ENCODE measurements around the gene PAPPA.

The PAPPA gene

GRCh38 chr9:116323012-116323411 is 169.4 kb downstream of the PAPPA start:
- no peak for DNase-seq

GRCh38 chr9:116323571-116323970 is 170.0 kb downstream of the PAPPA start:
- DNase-seq: no peak

GRCh38 chr9:116325924-116326323 is 172.3 kb downstream of the PAPPA start:
- DNase-seq: no peak

GRCh38 chr9:116327701-116328405 is 174.3 kb downstream of the PAPPA start:
- DNase-seq: no peak

- DNase-seq: no peak
These were observed 175.9 kb downstream of the PAPPA start for GRCh38 chr9:116329470-116329869.

- DNase-seq: no peak
These were observed 177.7 kb downstream of the PAPPA start for GRCh38 chr9:116331241-116331640.

GRCh38 chr9:116332090-116332489 is 178.5 kb downstream of the PAPPA start:
- DNase-seq: no peak

- DNase-seq: no peak
These were observed 179.7 kb downstream of the PAPPA start for GRCh38 chr9:116333254-116333653.

- no peak for DNase-seq
These were observed 181.1 kb downstream of the PAPPA start for GRCh38 chr9:116334546-116335150.

- DNase-seq: no peak
These were observed 181.8 kb downstream of the PAPPA start for GRCh38 chr9:116335392-116335791.

GRCh38 chr9:116336133-116336862 is 182.7 kb downstream of the PAPPA start:
- no peak for DNase-seq

- DNase-seq: no peak
These were observed 183.4 kb downstream of the PAPPA start for GRCh38 chr9:116337015-116337414.

GRCh38 chr9:116340270-116340669 is 186.7 kb downstream of the PAPPA start:
- no peak for DNase-seq

GRCh38 chr9:116342061-116342460 is 188.5 kb downstream of the PAPPA start:
- DNase-seq: no peak

- DNase-seq: no peak
These were observed 189.3 kb downstream of the PAPPA start for GRCh38 chr9:116342941-116343340.

GRCh38 chr9:116344416-116344815 is 190.8 kb downstream of the PAPPA start:
- DNase-seq: no peak

GRCh38 chr9:116345393-116345792 is 191.8 kb downstream of the PAPPA start:
- no peak for DNase-seq

GRCh38 chr9:116345817-116346216 is 192.2 kb downstream of the PAPPA start:
- DNase-seq: no peak

- no peak for DNase-seq
These were observed 196.1 kb downstream of the PAPPA start for GRCh38 chr9:116349684-116350083.

GRCh38 chr9:116350213-116350612 is 196.6 kb downstream of the PAPPA start:
- DNase-seq: no peak

- no peak for DNase-seq
These were observed 199.4 kb downstream of the PAPPA start for GRCh38 chr9:116352958-116353357.

- no peak for DNase-seq
These were observed 201.7 kb downstream of the PAPPA start for GRCh38 chr9:116355153-116355921.

GRCh38 chr9:116358251-116358650 is 204.7 kb downstream of the PAPPA start:
- DNase-seq: no peak

Measured in CD4-positive, alpha-beta T cell treated with Interferon gamma for 1 hour (primary cell).